Aorta (tissue), 5 donors: Measurements from ENCODE around the gene DNAH5. TPM values are rescaled to one million over a fixed set of nuclear protein-coding genes. Genes with fewer than 3 reads are reported as not detected.

ENCODE experiments used
- ATAC-seq: fragments of 200-7000 bp; cut with Tn5 transposase; one replicate; pipeline ENCODE4 v1.9.1; 2022; ENCODE audit warnings: moderate library complexity; ENCODE audit not compliant: low FRiP score
- DNase-seq, 2 donors: peaks; one replicate each; pipeline ENCODE4 v3.0.0-alpha.2; 2020
- H3K27ac ChIP-seq, 2 donors: one replicate each; pipeline ENCODE4 v1.5.1; 2013; ENCODE audit warnings: low read length in 2 of 2, mild to moderate bottlenecking in 2 of 2, moderate library complexity in 2 of 2, control low read depth in 1 of 2, inconsistent platforms in 1 of 2, low read depth in 1 of 2
- H3K27me3 ChIP-seq, 2 donors: one replicate each; pipeline ENCODE4 v1.6.1; 2013; ENCODE audit warnings: control low read depth in 1 of 2, low read length in 1 of 2, mild to moderate bottlenecking in 1 of 2, moderate library complexity in 1 of 2; ENCODE audit not compliant: insufficient read depth in 2 of 2, control insufficient read depth in 1 of 2
- H3K36me3 ChIP-seq, 2 donors: one replicate each; pipeline ENCODE4 v1.6.1; 2013; ENCODE audit warnings: control low read depth in 1 of 2, low read length in 1 of 2, mild to moderate bottlenecking in 1 of 2; ENCODE audit not compliant: insufficient read depth in 2 of 2, control insufficient read depth in 1 of 2
- H3K4me1 ChIP-seq, 2 donors: one replicate each; pipeline ENCODE4 v1.6.1; 2013; ENCODE audit warnings: low read length in 2 of 2, control low read depth in 1 of 2, mild to moderate bottlenecking in 1 of 2, moderate library complexity in 1 of 2; ENCODE audit not compliant: insufficient read depth in 2 of 2, control insufficient read depth in 1 of 2
- H3K4me3 ChIP-seq, 2 donors: one replicate each; pipeline ENCODE4 v1.5.1; 2013; ENCODE audit warnings: low read length in 2 of 2, control low read depth in 1 of 2, mild to moderate bottlenecking in 1 of 2
- H3K9me3 ChIP-seq: one replicate; pipeline ENCODE4 v1.6.1; 2013; ENCODE audit warnings: mild to moderate bottlenecking, low read length; ENCODE audit not compliant: control insufficient read depth
- WGBS, 2 donors: extraction: QIAGEN DNeasy Blood & Tissue Kit; methylation state at CpG; one replicate each; pipeline ENCODE4 v1.1.7; 2013; 5-methylcytosine and 5-hydroxymethylcytosine counted together
- intact Hi-C, 2 donors: fragments of 100-400 bp; cut with DNase I; formaldehyde crosslinking; loops; one replicate each; pipeline versions ENCODE4 v1.14.2 to v1.15.0; 2022
- polyA plus RNA-seq, 2 donors: library from polyadenylated mRNA; stranded (reverse); fragments of 200-250 nt; gene quantifications; one replicate each; pipeline ENCODE4 v1.2.3, GENCODE V29; 2013
- total RNA-seq, 2 donors: library from RNA; stranded (reverse); fragmentation: NEBNext Ultra II Directional; extraction: Animal tissue kit (Norgen Biotek cat#: 25700); gene quantifications; one replicate each; pipeline ENCODE4 v1.2.1, GENCODE V29; 2021
- donor health status: healthy with polysubstance abuse.
- donor health status: Bipolar disorder and iron deficiency.
- donor health status: DM: no; HTN: no; CAD: no.
- donor health status: DM: no; HTN: no; CAD: no.
- donor health status: DM: yes; HTN: yes; CAD: no.

Gene DNAH5
- total and polyA plus RNA-seq, 4 donors, result 0.03 to 0.57 (median 0.36) TPM; not detected in 1

GRCh38 chr5:13909271-13909670 is 35.2 kb downstream of the DNAH5 start:
- ATAC-seq (no peak), DNase-seq (no peak)
- no peaks in the 10 kb centered on the region for H3K27me3 ChIP-seq
- H3K4me3 ChIP-seq, result no peak overlapping the region
- no peaks in the 10 kb centered on the region for H3K4me1 ChIP-seq
- H3K36me3 ChIP-seq, result no peaks in the 10 kb centered on the region
- intact Hi-C loops, result no loop called here
- no peaks in the 10 kb centered on the region for H3K9me3 ChIP-seq
- no peak overlapping the region for H3K27ac ChIP-seq
- 74 to 75% methylated on average over 1 of the region's 1 CpG for WGBS, 2 donors

- WGBS, 2 donors, result 84 to 86% methylated on average over 6 of the region's 6 CpGs
- H3K27me3 ChIP-seq, result peaks cover 0 to 4% of the 10 kb centered on the region in 2 donors
- no peak for ATAC-seq
- DNase-seq, result no peak
- no peaks in the 10 kb centered on the region for H3K4me1 ChIP-seq
- H3K27ac ChIP-seq, result no peak overlapping the region
- intact Hi-C loops, result no loop called here
- no peaks in the 10 kb centered on the region for H3K36me3 ChIP-seq
- H3K4me3 ChIP-seq, result no peak overlapping the region
- no peaks in the 10 kb centered on the region for H3K9me3 ChIP-seq
Observed at GRCh38 chr5:13898569-13898968, 45.9 kb downstream of the DNAH5 start.

DNA sequence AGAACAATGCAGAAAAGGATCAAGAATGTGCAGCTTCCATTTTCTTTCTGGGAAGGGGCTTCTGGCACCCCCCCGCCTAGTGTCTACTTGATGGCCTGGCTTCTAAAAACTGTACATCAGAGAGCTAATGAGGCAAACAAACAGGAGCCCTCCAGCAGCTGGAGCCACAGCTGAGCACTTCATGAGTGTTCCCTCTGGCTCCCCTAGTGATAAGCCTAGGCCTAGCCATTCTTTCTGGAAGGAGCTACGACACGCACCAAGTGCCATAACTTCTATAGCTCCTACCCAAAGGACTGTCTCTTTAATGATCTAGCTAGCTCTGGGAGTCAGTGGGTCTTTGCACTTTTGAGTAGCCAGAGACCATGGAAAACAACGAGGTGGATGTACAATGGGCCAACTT is 66.1 kb downstream of the DNAH5 start:
- H3K36me3 ChIP-seq, result no peaks in the 10 kb centered on the region
- no peak overlapping the region for H3K27ac ChIP-seq
- H3K9me3 ChIP-seq, result peaks cover 6% of the 10 kb centered on the region
- DNase-seq (no peak), ATAC-seq (no peak)
- no peak overlapping the region for H3K4me3 ChIP-seq
- no peaks in the 10 kb centered on the region for H3K27me3 ChIP-seq
- intact Hi-C loops, result no loop called here
- 71 to 74% methylated on average over 4 of the region's 4 CpGs for WGBS, 2 donors
- no peaks in the 10 kb centered on the region for H3K4me1 ChIP-seq

DNA sequence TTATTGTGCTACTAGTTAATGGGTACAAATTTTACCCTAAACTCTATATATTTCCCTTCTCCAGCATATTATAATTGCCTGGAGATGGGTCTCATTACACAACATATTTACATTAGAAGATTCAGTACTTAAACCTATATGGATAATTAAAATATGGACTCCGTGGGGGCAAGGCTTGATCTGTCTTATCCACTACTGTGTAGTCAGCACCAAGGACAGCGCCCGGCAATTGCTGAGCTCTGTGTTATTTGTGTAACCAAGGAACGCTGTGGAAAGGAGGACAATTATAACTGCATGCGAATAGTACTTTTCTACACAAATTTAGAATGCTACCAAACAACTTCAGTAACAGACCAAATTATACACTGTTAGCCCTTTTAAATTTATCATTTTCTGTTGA is 77.7 kb downstream of the DNAH5 start:
- WGBS, 2 donors, result 12 to 18% methylated on average over 5 of the region's 5 CpGs

DNA sequence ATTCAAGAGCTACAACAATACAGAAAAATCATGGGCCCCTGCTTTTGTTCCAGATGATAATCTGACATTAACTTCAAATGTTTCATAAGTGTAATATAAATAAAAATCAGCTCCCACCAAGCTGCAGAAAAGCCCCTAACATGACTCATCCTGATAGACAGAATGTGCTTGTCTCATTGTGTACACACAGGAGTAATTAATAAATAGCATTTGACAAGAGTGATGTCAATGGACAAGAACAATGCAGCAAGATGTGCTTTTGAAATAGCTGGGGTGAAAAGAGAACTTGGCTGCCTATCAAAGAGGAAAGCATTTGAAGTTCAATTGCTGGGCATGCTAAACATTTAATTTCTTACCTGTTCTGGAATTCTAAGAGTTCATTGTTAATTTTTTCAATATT is 79.2 kb downstream of the DNAH5 start:
- DNase-seq, result no peak
- Histone ChIP-seq H3K4me1 (no peaks in the 10 kb centered on the region), H3K27ac (no peak overlapping the region), H3K27me3 (no peaks in the 10 kb centered on the region), H3K4me3 (no peak overlapping the region), H3K36me3 (no peaks in the 10 kb centered on the region), H3K9me3 (no peaks in the 10 kb centered on the region)
- intact Hi-C loops, result no loop called here
- no peak for ATAC-seq

More for the DNA sequence above, 77.7 kb downstream of the DNAH5 start:
- Histone ChIP-seq H3K4me3 (no peak overlapping the region), H3K4me1 (no peaks in the 10 kb centered on the region), H3K36me3 (no peaks in the 10 kb centered on the region), H3K9me3 (no peaks in the 10 kb centered on the region), H3K27ac (no peak overlapping the region), H3K27me3 (no peaks in the 10 kb centered on the region)
- no peak for ATAC-seq
- no peak for DNase-seq
- intact Hi-C loops, result no loop called here

- no peak overlapping the region for H3K27ac ChIP-seq
- no peaks in the 10 kb centered on the region for H3K36me3 ChIP-seq
- H3K27me3 ChIP-seq, result no peaks in the 10 kb centered on the region
- intact Hi-C loops, result no loop called here
- no peak overlapping the region for H3K4me3 ChIP-seq
- no peak for ATAC-seq
- H3K4me1 ChIP-seq, result no peaks in the 10 kb centered on the region
- WGBS, 2 donors, result 71 to 76% methylated on average over 4 of the region's 4 CpGs
- H3K9me3 ChIP-seq, result no peaks in the 10 kb centered on the region
- no peak for DNase-seq
Observed at GRCh38 chr5:13860146-13860545, 84.3 kb downstream of the DNAH5 start.

GRCh38 chr5:13859270-13860065 is 85.0 kb downstream of the DNAH5 start:
- ATAC-seq, result no peak
- intact Hi-C loops, result no loop called here
- WGBS, 2 donors, result 62 to 63% methylated on average over 5 of the region's 5 CpGs

DNA sequence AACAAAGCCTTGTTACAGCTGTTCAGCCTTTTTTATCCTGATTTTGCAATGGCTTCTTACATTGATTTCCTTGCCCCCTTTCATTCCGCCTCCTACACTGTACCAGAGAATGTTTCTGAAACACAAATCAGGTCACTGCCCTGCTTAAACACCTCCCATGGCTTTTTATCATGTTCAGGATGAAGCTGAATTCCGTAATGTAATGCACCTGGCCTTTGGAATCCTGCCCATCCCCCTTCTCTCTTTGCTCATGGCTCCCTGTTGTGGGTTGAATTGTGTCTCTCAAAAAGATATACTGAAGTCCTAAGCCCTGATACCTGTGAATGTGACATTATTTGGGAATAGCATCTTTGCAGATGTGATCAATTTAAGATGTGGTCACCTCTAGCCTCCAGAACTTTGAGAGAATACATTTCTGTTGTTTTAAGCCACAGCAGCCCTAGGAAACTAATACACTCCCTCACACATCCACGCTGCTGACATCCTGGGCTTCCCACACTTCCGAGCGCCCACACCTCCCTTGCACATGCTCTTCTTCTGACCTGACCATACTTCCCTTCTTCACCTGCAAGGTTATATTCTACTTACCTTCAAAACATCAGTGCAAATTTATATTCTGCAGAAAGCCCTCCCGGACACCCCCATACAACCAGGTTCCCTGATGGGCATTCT is 101.2 kb downstream of the DNAH5 start:
- H3K9me3 ChIP-seq, result no peaks in the 10 kb centered on the region
- ATAC-seq (no peak), DNase-seq (no peak)
- WGBS, 2 donors, result 73 to 74% methylated on average over 6 of the region's 6 CpGs
- H3K4me1 ChIP-seq, result no peaks in the 10 kb centered on the region
- no peaks in the 10 kb centered on the region for H3K36me3 ChIP-seq
- H3K27ac ChIP-seq, result no peak overlapping the region
- no peak overlapping the region for H3K4me3 ChIP-seq
- H3K27me3 ChIP-seq, result no peaks in the 10 kb centered on the region
- intact Hi-C loops, result no loop called here

More at GRCh38 chr5:13859270-13860065, 85.0 kb downstream of the DNAH5 start:
- no peaks in the 10 kb centered on the region for H3K4me1 ChIP-seq
- H3K36me3 ChIP-seq, result no peaks in the 10 kb centered on the region
- no peak overlapping the region for H3K4me3 ChIP-seq
- no peak for DNase-seq
- no peaks in the 10 kb centered on the region for H3K9me3 ChIP-seq
- H3K27ac ChIP-seq, result no peak overlapping the region
- H3K27me3 ChIP-seq, result no peaks in the 10 kb centered on the region

GRCh38 chr5:13833440-13833839 is 111.0 kb downstream of the DNAH5 start:
- H3K36me3 ChIP-seq, result no peaks in the 10 kb centered on the region
- no peak overlapping the region for H3K27ac ChIP-seq
- no peaks in the 10 kb centered on the region for H3K4me1 ChIP-seq
- WGBS, 2 donors, result 48 to 52% methylated on average over 3 of the region's 3 CpGs
- DNase-seq, result no peak
- H3K4me3 ChIP-seq, result no peak overlapping the region
- intact Hi-C loops, result no loop called here
- peaks cover 1% of the 10 kb centered on the region for H3K9me3 ChIP-seq
- no peak for ATAC-seq
- H3K27me3 ChIP-seq, result no peaks in the 10 kb centered on the region
